SU-DHL-6 (cell line): ENCODE data around the gene IL17RD.

Experiments used
- H2AFZ ChIP-seq: fragments of 200-600 bp; sonication (generic); 2 replicates; pipeline ENCODE4 v1.6.1; 2014; ENCODE audit warnings: low read depth, mild to moderate bottlenecking, moderate library complexity, mixed read lengths, antibody characterized with exemption, low read length; ENCODE audit not compliant: severe bottlenecking
- H3F3A ChIP-seq: fragments of 200-600 bp; shearing (Covaris generic); 2 replicates; pipeline ENCODE4 v1.6.0; 2016; ENCODE audit warnings: antibody characterized with exemption, mild to moderate bottlenecking; ENCODE audit not compliant: insufficient read depth
- H3K27ac ChIP-seq: fragments of 200-600 bp; sonication (generic); 2 replicates; pipeline ENCODE4 v1.5.1; 2016; ENCODE audit warnings: low read depth, mild to moderate bottlenecking, low read length, moderate library complexity, mixed read lengths
- H3K27me3 ChIP-seq: fragments of 200-600 bp; sonication (generic), shearing (Covaris generic); 2 replicates; pipeline ENCODE4 v1.6.0; 2014; ENCODE audit warnings: mild to moderate bottlenecking, low read length
- H3K36me3 ChIP-seq: fragments of 200-600 bp; sonication (generic); 2 replicates; pipeline ENCODE4 v1.6.1; 2014; ENCODE audit warnings: mild to moderate bottlenecking, low read length, mixed read lengths
- H3K4me2 ChIP-seq: fragments of 300-600, 200-600 bp; shearing (Covaris generic), sonication (generic); 2 replicates; pipeline ENCODE4 v1.6.0; 2014; ENCODE audit warnings: low read length, low read depth, mild to moderate bottlenecking; ENCODE audit not compliant: poor library complexity, severe bottlenecking
- H3K4me3 ChIP-seq: fragments of 200-600 bp; sonication (generic); 2 replicates; pipeline ENCODE4 v1.5.1; 2014; ENCODE audit warnings: antibody characterized with exemption, low read length, mild to moderate bottlenecking, mixed read lengths; ENCODE audit not compliant: insufficient read depth, poor library complexity, severe bottlenecking
- H3K79me2 ChIP-seq: fragments of 200-600 bp; sonication (generic); 2 replicates; pipeline ENCODE4 v1.6.1; 2014; ENCODE audit warnings: mild to moderate bottlenecking, low read length, moderate library complexity; ENCODE audit not compliant: insufficient read depth
- H3K9ac ChIP-seq: fragments of 200-600 bp; sonication (generic); 2 replicates; pipeline ENCODE4 v1.7.0; 2014; ENCODE audit warnings: mild to moderate bottlenecking, low read length
- H3K9me2 ChIP-seq: fragments of 200-600 bp; sonication (generic); replicated peaks from 2 replicates; pipeline ENCODE4 v1.6.1; 2014; ENCODE audit warnings: low read length; ENCODE audit not compliant: insufficient read depth
- H3K9me3 ChIP-seq: fragments of 200-600 bp; sonication (generic); 2 replicates; pipeline ENCODE4 v1.6.1; 2014; ENCODE audit warnings: low read length, mixed read lengths; ENCODE audit not compliant: insufficient read depth
- H4K20me1 ChIP-seq: fragments of 200-600 bp; sonication (generic); 2 replicates; pipeline ENCODE4 v1.6.1; 2014; ENCODE audit warnings: low read depth, mild to moderate bottlenecking, antibody characterized with exemption, low read length, moderate library complexity, mixed read lengths
- CTCF ChIP-seq: fragments of 200-600 bp; sonication (generic); IDR thresholded peaks from one replicate; pipeline ENCODE4 v1.5.1; 2017; ENCODE audit warnings: antibody characterized with exemption, mild to moderate bottlenecking, low read length, moderate library complexity; ENCODE audit not compliant: insufficient read depth, poor library complexity, severe bottlenecking
- EZH2phosphoT487 ChIP-seq: fragments of 200-600 bp; sonication (generic), shearing (Covaris generic); conservative IDR thresholded peaks from 2 replicates; pipeline ENCODE4 v1.6.1; 2018; ENCODE audit warnings: mild to moderate bottlenecking, antibody characterized with exemption, low read length, moderate library complexity, mixed read lengths

The IL17RD gene

GRCh38 chr3:57093971-57094535 lies 71.1 kb downstream of the IL17RD start:
- Histone ChIP-seq H3K4me2 (no peak overlapping the region), H3K9me3 (no peaks in the 10 kb centered on the region), H2AFZ (no peak overlapping the region), H4K20me1 (no peaks in the 10 kb centered on the region), H3K36me3 (no peaks in the 10 kb centered on the region), H3K4me3 (no peak overlapping the region), H3K27ac (no peak overlapping the region), H3K9ac (no peak overlapping the region), H3K27me3 (no peaks in the 10 kb centered on the region), H3F3A (no peaks in the 10 kb centered on the region), H3K79me2 (no peaks in the 10 kb centered on the region), H3K9me2 (no peaks in the 10 kb centered on the region)
- TF ChIP-seq CTCF (no peak), EZH2phosphoT487 (no peak)

- H3K4me2 ChIP-seq: no peak overlapping the region
- H4K20me1 ChIP-seq: no peaks in the 10 kb centered on the region
- H3F3A ChIP-seq: no peaks in the 10 kb centered on the region
- TF ChIP-seq EZH2phosphoT487: no peak
- no peak for TF ChIP-seq CTCF
- no peaks in the 10 kb centered on the region for H3K9me3 ChIP-seq
- no peaks in the 10 kb centered on the region for H3K27me3 ChIP-seq
- no peak overlapping the region for H3K27ac ChIP-seq
- H2AFZ ChIP-seq: no peak overlapping the region
- H3K79me2 ChIP-seq: no peaks in the 10 kb centered on the region
- H3K9ac ChIP-seq: no peak overlapping the region
- no peaks in the 10 kb centered on the region for H3K9me2 ChIP-seq
- H3K36me3 ChIP-seq: no peaks in the 10 kb centered on the region
- no peak overlapping the region for H3K4me3 ChIP-seq
These were observed 71.7 kb downstream of the IL17RD start for GRCh38 chr3:57093489-57093888.

- Histone ChIP-seq H3K4me3 (no peak overlapping the region), H3K79me2 (no peaks in the 10 kb centered on the region), H4K20me1 (no peaks in the 10 kb centered on the region), H3K9me2 (no peaks in the 10 kb centered on the region), H2AFZ (no peak overlapping the region), H3K4me2 (no peak overlapping the region), H3F3A (no peaks in the 10 kb centered on the region), H3K9me3 (no peaks in the 10 kb centered on the region), H3K36me3 (no peaks in the 10 kb centered on the region), H3K9ac (no peak overlapping the region), H3K27me3 (no peaks in the 10 kb centered on the region), H3K27ac (no peak overlapping the region)
- TF ChIP-seq CTCF (no peak), EZH2phosphoT487 (no peak)
These were observed 73.5 kb downstream of the IL17RD start for GRCh38 chr3:57091521-57092273.
